Raji (cell line): Measurements from ENCODE around the gene MAP3K14.

Experiments
- POLR2A ChIP-seq: IDR thresholded peaks from 2 replicates; pipeline ENCODE4 v1.6.1; 2011; ENCODE audit warnings: low read depth, low read length, control low read depth; ENCODE audit not compliant: insufficient read depth

MAP3K14 gene

GRCh38 chr17:45266372-45266926, 50.4 kb downstream of the MAP3K14 start:
- TF ChIP-seq POLR2A: no peak

GRCh38 chr17:45265821-45266220, 51.0 kb downstream of the MAP3K14 start:
- no peak for TF ChIP-seq POLR2A

GRCh38 chr17:45264988-45265387, 51.8 kb downstream of the MAP3K14 start:
- no peak for TF ChIP-seq POLR2A

- no peak for TF ChIP-seq POLR2A
These were observed 52.4 kb downstream of the MAP3K14 start for GRCh38 chr17:45264430-45264829.

- no peak for TF ChIP-seq POLR2A
These were observed 53.4 kb downstream of the MAP3K14 start for GRCh38 chr17:45263477-45263860.

- no peak for TF ChIP-seq POLR2A
These were observed 54.0 kb downstream of the MAP3K14 start for GRCh38 chr17:45262516-45263476.

GRCh38 chr17:45261577-45262515, 55.0 kb downstream of the MAP3K14 start, which contains the start of gene SPATA32:
TSS of gene SPATA32 (minus strand) at chr17:45262094. CDS start at chr17:45262016, 78 bp downstream.
- no peak for TF ChIP-seq POLR2A

- TF ChIP-seq POLR2A: no peak
These were observed 56.5 kb downstream of the MAP3K14 start for GRCh38 chr17:45260204-45260783.

GRCh38 chr17:45258981-45259380, 57.8 kb downstream of the MAP3K14 start:
- no peak for TF ChIP-seq POLR2A

- no peak for TF ChIP-seq POLR2A
These were observed 59.7 kb downstream of the MAP3K14 start for GRCh38 chr17:45257115-45257514.

GRCh38 chr17:45256114-45256966, 60.5 kb downstream of the MAP3K14 start:
- no peak for TF ChIP-seq POLR2A

GRCh38 chr17:45255358-45255757, 61.5 kb downstream of the MAP3K14 start:
- no peak for TF ChIP-seq POLR2A

- TF ChIP-seq POLR2A: no peak
These were observed 62.9 kb downstream of the MAP3K14 start for GRCh38 chr17:45253879-45254278.

- TF ChIP-seq POLR2A: no peak
These were observed 64.9 kb downstream of the MAP3K14 start for GRCh38 chr17:45251931-45252330.
